HG02870 (cell line): ENCODE results near the gene RXRA.

Experiments used
- ATAC-seq: cut with Tn5 transposase; IDR thresholded peaks from one replicate; pipeline ENCODE4 v1.9.1; 2021; ENCODE audit warnings: mild to moderate bottlenecking, moderate library complexity; ENCODE audit not compliant: unreplicated experiment

RXRA gene

GRCh38 chr9:134483361-134484184 lies 157.3 kb downstream of the RXRA start:
- ATAC-seq: no peak

- ATAC-seq: no peak
Measured at GRCh38 chr9:134484479-134484878, 158.2 kb downstream of the RXRA start.

GRCh38 chr9:134485653-134486052 lies 159.4 kb downstream of the RXRA start:
- no peak for ATAC-seq

- no peak for ATAC-seq
Measured at GRCh38 chr9:134486143-134486591, 159.9 kb downstream of the RXRA start.

- no peak for ATAC-seq
Measured at GRCh38 chr9:134486596-134486995, 160.3 kb downstream of the RXRA start.
